HK-2 (cell line): ENCODE measurements around the gene DYNLRB1.
A peak's percentile ranks its signal among the peaks of the same experiment; 100 is the strongest.
"Not testable (repeated sequence)": the region's sequence is repeated elsewhere in the genome, so short reads cannot be mapped to it uniquely, and the experiment has no call there.

Source experiments
- DNase-seq: peaks from one replicate; pipeline ENCODE4 v3.0.0-alpha.2; 2018; ENCODE audit not compliant: unreplicated experiment

Gene DYNLRB1

DNA sequence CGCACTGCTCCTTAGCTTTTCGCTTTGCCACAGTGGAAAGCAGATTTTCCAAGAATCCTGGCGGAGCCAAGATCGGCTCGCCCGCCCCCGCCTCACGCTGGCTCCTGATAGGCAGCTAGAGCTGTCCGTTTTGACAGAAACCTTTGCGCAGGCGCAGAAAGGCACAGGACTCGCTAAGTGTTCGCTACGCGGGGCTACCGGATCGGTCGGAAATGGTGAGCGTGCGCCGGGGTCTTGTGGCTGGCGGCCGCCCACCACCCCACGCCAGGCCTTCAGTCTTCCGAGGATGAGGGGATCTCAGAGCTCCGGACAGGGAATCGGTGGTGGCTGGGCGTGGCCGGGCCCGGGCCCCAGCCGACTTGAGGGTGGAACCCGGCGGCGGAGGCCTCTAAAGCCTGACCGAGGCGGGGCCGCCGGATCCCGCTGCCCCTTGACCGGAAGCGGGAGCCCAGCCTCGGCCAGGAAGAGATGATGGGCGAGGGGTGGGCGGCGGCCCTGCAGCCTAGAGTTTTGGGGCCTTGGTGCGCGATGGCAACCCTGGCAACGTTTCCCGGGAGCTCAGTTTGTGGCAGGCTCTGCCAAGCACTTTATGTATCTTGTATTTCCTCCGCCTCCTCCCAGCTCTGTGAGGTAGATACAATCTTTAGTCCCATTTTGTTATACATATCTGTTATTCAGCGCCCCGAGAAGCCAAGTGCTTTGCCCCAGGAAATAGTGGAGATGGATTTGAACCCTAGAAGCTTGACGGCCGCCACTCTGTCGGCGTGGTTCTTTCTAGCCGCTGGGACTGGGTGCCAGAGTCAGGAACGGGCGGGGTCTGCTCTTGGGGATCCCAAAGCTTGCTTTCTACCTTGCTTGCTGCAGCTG lies at the start of gene DYNLRB1:
Gene DYNLRB1, plus strand, starts transcription at position 176 of the 867 bp plus-strand sequence. Its CDS starts 37 bp downstream, at position 213.
- peak; percentile 99 for DNase-seq

DNA sequence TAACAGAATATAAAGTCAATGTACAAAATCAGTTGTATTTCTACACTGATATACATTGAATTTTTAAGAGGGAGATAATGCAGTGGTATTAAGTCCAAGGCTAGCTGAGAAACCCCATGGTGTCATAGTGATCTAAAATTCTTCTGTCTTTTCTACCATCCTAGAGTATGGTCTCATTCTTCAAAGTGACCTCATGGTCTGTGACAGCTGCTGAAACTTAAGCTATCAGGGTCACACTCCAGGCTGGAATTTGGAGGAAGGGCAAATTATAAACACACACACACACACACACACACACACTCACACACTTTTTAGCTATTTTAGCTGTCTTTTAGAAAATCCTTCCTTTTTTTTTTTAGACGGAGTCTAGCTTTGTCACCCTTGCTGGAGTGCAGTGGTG lies 47.3 kb upstream of the DYNLRB1 start:
- no peak for DNase-seq

DNA sequence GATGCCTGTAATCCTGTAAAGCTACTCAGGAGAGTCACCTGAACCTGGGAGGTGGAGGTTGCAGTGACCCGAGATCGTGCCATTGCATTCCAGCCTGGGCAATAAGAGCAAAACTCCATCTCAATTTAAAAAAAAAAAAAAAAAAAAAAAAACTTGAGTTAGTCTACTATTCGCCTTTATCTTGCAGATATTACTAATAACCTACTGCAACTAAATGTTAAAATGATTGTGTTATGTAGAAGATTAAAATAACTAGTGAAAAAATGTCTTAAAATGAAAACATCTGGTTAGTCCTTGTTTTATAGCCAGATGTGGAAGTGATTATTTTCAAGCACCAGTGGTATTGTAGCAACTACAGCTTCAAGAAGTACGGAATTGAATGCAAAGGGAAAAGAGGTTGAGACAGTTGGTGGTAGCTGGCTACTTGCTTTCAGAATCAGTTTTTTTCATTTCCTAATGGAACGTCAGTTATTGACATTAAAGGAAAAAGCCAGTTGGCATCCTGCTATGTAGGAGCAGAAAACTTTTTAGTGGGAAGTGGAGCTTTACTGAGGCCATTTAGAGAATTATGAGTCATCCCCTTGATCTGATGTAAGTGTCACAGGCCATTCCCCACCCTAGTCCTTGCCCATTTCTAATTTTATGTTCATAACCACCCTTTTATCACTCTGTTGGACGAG lies 43.8 kb upstream of the DYNLRB1 start:
- DNase-seq = no peak

DNA sequence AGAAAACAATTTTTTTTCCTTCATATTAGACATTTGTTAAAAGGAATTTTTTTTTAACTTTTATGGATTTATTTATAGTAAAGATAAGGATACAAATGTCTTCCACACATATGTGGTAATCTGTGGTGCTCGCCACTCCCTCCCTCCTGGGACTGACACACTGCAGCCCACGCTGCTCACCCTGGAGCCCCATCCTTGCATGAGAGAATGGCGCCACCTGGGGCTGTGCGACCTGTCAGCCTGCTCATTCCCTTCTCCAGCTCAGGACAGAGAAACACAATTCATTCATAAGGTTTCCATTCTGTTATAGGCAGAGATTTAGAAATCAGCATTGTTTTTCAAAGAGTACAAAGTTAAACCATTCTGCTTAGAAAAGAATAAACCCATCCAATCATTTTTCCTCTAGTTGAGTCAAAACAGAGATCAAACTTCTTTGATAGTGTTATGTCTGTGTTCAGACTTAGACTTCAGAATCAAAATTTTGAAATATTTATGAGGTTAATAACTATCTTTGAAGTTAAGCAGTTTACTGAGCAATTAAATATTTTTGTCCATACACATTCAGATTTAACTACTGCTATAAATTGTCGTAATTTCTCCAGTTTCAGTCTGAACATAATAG lies 42.8 kb upstream of the DYNLRB1 start:
- peak; percentile 31 for DNase-seq

DNA sequence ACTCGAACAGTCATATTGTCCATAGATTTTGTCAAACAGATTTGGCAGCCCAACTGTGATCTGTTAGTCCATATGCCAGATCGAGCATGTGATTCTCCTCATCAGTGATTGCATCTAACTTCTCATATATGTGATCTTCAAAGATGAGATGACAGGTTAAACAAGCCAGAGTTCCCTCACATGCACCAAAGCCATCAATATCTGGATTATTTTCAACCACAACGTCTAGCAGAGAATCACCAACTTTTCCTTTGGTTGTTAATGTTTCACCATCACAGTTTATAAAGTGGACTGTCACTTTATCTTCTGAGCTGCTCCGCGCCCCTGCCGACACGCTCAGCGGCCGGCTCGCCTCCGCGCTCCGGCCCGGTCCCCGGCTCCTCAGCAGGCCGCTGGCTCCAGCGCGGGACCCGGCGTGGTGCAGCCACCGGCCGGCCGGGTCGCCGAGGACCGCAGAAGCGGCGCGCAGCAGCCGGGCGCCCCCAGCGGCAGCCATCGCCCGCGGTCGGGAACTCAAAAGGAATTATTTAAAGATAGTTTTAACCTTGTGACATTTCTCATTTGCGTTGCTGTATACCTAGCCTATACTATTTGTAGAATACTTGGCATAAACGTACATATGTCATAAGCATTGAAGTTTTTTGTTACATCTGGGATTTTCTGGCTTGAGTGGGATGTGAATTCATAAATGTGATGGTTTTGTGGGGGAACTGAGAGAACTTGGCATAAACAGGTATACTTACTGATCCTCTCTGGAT lies 40.1 kb upstream of the DYNLRB1 start:
- peak; percentile 42 for DNase-seq

DNA sequence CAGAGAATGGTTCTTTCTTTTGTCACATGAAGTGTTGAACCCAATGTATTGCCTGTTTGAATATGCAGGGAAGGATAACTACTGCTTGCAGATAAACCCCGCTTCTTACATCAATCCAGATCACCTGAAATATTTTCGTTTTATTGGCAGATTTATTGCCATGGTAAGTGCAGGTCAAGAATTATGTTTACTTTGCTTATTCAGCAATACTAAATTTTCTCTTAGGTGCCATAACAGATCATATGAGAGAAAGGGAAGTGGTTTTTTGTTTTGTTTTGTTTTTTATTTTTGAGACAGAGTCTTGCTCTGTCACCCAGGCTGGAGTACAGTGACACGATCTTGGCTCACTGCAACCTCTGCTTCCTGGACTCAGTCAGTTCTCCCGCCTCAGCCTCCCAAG lies 36.6 kb upstream of the DYNLRB1 start:
- no peak for DNase-seq

DNA sequence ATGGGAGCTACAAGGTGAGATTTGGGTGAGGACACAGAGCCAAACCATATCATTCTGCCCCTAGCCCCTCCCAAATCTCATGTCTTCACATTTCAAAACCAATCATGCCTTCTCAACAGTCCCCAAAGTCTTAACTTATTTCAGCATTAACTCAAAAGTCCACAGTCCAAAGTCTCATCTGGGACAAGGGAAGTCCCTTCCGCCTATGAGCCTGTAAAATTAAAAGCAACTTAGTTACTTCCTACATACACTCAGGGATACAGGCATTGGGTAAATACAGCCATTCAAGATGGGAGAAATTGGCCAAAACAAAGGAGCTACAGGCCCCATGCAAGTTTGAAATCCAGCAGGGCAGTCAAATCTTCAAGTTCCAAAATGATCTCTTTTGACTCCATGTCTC lies 34.1 kb upstream of the DYNLRB1 start:
- not testable (repeated sequence) for DNase-seq

DNA sequence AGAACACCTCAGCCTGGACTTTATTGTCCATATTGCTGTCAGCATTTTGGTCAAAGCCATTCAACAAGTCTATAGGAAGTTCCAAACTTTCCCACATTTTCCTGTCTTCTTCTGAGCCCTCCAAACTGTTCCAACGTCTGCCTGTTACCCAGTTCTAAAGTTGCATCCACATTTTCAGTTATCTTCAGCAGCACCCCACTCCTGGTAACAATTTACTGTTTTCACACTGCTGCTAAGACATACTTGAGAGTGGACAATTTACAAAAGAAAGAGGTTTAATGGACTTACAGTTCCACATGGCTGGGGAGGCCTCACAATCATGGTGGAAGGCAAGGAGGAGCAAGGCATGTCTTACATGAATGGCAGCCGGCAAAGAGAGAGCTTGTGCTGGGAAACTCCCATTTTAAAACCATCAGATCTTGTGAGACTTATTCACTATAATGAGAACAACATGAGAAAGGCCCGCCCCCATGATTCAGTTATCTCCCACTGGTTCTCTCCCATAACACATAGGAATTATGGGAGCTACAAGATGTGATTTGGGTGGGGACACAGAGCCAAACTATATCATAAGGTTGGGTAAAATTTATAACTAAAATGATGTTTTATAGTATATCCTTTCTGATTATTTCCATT lies 32.5 kb upstream of the DYNLRB1 start:
- DNase-seq = not testable (repeated sequence)

DNA sequence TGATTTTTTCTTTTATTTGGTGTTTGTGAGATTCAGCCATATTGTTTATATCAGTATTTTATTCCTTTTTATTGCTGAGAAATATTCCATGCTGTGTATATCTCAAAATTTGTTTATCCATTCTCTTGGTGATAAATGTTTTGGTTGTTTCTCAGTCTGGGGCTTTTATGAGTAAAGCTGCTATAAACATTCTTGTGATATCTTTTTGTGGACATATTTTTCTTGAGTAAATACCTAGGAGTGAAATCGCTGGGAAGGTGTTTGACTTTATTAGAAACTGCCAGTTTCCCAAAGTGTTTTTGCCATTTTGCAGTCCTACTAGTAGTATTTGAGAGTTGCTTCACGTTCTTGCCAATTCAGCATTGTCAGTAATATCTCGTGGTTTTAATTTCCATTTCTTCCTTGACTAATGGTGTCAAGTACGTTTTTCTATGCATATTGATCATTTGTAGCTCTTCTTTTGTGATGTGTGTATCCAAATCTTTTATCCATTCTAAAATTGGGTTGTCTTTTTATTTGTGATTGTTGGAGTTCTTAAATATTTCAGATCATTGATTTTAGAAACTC lies 31.1 kb upstream of the DYNLRB1 start:
- no peak for DNase-seq

DNA sequence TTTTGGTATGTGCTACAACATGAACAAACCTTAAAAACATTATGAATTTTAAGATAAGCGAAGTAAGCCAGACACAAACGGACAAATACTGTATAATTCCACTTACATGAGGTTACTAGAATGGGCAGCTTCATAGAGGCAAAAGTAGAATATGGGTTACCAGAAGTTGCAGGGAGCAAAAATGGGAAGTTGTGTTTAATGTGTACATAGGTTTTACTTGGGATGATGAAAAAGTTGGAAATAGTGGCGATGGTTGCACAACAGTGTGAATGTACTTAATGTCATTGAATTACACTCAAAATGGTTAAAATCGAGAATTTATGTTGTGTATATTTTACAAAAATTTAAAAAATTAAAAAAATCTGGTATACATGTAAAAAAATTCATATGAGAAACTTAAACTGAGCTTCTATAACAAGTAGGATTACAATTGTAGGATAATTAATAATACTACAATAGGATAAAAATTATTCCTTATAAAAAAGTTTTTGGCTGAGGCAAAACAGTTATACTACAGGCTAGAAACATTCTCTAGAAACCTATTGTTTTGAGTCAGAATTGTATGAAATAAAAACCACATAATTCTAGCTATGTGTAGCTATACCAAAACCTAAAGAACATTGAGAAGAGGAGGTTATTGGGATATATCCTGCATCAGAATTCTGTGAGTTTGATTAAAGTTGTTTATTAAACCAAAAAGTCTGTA lies 24.8 kb upstream of the DYNLRB1 start:
- no peak for DNase-seq

DNA sequence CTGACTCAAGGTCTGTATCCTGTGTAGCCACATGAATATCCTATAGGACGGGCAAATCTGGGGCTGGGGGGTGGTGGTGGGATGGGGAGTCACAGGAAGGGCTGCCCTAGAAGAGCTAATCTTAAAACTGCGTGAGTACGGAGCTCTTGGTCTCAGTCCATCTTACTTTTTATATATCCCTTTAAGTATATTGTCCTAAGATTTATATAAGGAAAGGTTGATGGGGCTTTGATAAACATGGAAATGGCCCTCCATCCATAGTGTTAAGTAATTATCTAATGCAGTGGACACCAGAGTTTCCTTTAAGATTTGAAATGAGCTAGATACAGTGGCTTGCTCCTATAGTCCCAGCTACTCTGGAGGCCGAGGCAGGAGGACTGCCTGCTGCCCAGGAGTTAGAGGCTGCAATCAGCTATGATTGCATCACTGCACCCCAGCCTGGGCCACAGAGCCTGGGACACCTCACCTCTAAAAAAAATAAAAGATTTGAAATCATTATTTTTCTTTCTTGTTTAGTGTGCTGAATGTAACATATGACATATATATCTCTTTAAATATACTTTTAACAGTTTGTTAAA lies 24.2 kb upstream of the DYNLRB1 start:
- DNase-seq = no peak

DNA sequence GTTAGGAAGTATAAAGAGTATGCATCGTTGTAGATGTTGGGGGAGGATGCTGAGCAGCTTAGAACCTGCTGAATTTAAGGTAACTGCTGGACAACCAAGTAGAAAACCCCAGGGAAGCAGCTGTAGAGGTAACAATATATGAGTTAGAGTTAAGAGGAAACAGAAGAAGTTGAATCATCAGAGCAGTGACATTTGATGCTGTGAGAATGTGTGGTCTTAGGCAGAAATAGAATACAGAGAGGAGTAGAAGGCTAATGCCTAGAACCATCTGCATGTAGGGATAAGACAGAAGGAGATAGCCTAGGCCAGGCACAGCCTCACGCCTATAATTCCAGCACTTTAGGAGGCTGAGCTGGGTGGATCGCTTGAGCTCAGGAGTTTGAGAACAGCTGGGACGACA lies 22.6 kb upstream of the DYNLRB1 start:
- no peak for DNase-seq

DNA sequence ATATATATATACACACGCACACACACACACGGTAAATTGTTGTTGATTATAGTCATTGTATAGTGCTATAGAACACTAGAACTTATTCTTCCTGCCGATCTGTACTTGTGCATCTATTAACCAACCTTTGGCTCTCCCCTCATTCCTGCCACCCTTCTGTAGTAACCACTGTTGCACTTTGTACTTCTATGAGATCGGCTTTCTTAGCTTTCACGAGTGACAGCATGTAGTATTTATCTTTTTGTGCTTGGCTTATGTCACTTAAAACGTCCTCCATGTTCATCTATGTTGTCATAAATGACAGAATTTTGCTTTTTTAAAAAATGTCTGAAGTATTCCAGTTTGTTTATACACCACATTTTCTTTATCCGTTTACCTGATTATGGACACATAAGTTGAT lies 20.9 kb upstream of the DYNLRB1 start:
- DNase-seq = no peak

DNA sequence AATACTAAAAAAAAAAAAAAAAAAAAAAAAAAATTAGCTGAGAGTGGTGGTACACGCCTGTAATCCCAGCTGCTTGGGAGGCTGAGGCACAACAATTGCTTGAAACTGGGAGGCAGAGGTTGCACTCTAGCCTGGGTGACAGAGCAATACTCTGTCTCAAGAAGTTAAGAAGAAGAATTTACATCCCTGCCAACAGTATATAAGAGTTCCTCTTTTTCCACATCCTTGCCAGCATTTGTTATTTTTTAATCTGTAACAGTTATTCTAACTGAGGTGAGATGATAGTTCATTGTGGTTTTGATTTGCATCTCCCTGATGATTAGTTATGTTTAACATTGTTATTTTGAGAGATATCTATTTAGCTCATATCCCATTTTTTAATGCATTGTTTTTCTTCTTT lies 20.3 kb upstream of the DYNLRB1 start:
- no peak for DNase-seq

DNA sequence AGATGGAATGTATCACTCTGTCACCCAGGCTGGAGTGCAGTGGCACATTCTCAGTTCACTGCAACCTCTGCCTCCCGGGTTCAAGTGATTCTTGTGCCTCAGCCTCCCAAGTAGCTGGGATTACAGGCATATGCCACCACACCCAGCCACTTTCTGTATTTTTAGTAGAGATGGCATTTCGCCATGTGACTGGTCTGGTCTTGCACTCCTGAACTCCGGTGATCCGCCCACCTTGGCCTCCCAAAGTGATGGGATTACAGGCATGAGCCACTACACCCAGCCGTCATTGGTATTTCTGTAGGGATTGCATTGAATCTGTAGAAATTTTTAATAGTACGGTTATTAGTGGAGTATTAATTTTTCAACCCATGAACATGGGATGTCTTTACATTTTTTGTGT lies 18.6 kb upstream of the DYNLRB1 start:
- DNase-seq = not testable (repeated sequence)

DNA sequence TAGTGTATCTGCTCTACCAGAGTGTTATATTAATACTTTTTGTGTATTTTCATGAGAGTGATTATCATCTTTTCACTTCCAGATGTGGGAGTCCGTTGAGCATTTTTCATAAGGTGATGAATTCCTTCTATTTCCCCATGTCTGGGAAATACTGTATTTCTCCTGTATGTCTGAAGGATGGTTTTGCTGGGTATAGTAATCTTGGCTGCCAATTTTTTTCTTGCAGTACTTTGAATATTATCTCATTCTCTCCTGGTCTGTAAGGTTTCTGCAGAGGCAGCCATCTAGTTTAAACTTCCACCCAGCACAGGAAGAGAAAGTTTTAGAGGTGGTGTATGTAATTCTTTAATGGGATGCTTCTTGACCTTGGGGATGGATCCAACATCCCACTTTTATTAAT lies 15.4 kb upstream of the DYNLRB1 start:
- no peak for DNase-seq

DNA sequence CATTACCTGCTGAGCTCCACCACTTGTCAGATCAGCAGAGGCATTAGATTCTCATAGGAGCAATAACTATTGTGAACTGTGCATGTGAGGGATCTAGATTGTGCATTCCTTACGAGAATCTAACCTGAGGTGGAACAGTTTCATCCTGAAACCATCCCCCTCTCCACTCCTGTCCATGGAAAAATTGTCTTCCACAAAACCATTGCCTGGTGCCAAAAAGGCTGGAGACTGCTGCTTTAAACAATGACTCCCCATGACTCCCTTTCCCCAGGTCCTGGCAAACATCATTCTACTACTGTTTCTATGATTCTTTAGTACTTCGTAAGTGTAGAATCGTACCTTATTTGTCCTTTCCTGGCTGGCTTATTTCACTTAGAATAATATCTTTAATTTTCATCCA lies 9.7 kb upstream of the DYNLRB1 start:
- no peak for DNase-seq

DNA sequence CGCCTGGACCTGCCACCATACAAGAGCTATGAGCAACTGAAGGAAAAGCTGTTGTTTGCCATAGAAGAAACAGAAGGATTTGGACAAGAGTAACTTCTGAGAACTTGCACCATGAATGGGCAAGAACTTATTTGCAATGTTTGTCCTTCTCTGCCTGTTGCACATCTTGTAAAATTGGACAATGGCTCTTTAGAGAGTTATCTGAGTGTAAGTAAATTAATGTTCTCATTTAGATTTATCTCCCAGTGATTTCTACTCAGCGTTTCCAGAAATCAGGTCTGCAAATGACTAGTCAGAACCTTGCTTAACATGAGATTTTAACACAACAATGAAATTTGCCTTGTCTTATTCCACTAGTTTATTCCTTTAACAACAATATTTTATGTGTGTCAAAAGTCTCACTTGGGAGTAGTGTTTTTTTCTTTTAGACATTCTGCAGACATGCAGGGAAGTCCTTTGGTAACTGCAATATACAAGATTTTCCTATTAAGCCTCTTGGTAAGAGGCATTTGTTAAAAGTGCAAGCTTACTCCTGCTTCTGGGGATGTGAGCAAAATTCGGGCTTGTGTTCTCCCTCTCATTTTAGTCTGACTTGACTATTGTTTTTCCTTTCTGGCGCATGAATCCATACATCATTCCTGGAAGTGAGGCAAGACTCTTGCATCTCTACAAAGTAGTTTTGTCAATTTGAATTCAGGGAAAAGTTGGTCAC lies 8.4 kb upstream of the DYNLRB1 start:
- no peak for DNase-seq

DNA sequence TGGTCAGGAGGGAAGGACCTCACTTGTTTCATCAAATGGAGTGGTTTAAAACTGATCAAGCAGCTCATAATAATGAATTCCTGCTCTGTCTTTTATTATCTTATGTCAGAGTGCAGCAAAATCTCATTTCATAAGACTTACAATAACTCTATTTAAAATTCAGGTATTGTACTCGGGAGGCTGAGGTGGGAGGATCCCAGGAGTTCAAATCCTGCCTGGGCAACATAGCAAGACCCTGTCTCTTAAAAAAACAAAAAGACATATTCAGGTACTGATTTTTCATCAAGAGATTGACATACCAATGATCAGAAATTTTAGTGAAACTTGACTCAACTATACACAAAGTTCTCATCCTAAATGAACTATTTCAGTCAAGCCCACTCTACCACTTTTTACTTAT lies 5.6 kb upstream of the DYNLRB1 start:
- no peak for DNase-seq

DNA sequence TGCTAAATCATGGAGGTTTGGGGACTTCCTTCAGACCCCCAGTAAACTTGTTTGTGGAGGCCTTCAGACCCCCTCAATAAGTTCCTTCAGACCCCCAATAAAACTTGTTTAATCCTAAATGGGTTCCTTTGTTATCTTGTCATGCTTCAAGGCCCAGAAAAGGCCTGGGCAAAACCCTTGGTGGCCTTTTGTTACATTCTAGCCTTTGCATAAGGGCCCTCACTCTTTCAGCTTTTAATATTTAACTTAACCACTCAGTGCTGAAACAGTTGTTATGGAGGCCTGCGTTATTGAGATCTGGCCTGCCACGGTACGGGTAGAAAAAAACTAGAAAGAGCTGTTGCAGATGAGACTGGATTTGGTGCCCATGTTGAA lies 4.3 kb upstream of the DYNLRB1 start:
- DNase-seq = no peak
